Endodermal cell (in vitro differentiated cells): ENCODE results near the gene NEU3. TPM values are rescaled to one million over a fixed set of nuclear protein-coding genes. Genes with fewer than 3 reads are reported as not detected.

ENCODE experiments used
- DNase-seq: peaks from one replicate; pipeline ENCODE4 v3.0.0-alpha.2; 2017
- H3K27ac ChIP-seq: 2 replicates; pipeline ENCODE4 v1.5.1; 2013; ENCODE audit warnings: mild to moderate bottlenecking, low read depth, low read length, moderate library complexity
- H3K27me3 ChIP-seq: 2 replicates; pipeline ENCODE4 v1.6.1; 2013; ENCODE audit warnings: mild to moderate bottlenecking, low read length, moderate library complexity; ENCODE audit not compliant: insufficient read depth, control insufficient read depth, poor library complexity, severe bottlenecking
- H3K36me3 ChIP-seq: 2 replicates; pipeline ENCODE4 v1.7.0; 2013; ENCODE audit warnings: mild to moderate bottlenecking, low read length, moderate library complexity; ENCODE audit not compliant: control insufficient read depth, insufficient read depth
- H3K4me1 ChIP-seq: one replicate; pipeline ENCODE4 v1.7.0; 2013; ENCODE audit warnings: low read length; ENCODE audit not compliant: control insufficient read depth, insufficient read depth
- H3K4me3 ChIP-seq: 2 replicates; pipeline ENCODE4 v1.5.1; 2013; ENCODE audit warnings: mild to moderate bottlenecking, low read length, moderate library complexity
- H3K9ac ChIP-seq: 2 replicates; pipeline ENCODE4 v1.6.1; 2013; ENCODE audit warnings: mild to moderate bottlenecking, low read length, moderate library complexity; ENCODE audit not compliant: poor library complexity, severe bottlenecking; ENCODE audit errors: extremely low read depth
- H3K9me3 ChIP-seq: 2 replicates; pipeline ENCODE4 v1.6.1; 2013; ENCODE audit warnings: mild to moderate bottlenecking, low read length, moderate library complexity; ENCODE audit not compliant: control insufficient read depth
- H3K27ac Mint-ChIP-seq: 2 replicates; pipeline ENCODE4 v1.8.0; 2020; ENCODE audit warnings: mixed read lengths
- H3K27me3 Mint-ChIP-seq: 2 replicates; pipeline ENCODE4 v1.8.0; 2021; ENCODE audit warnings: mild to moderate bottlenecking, mixed read lengths; ENCODE audit not compliant: insufficient read depth
- H3K36me3 Mint-ChIP-seq: 2 replicates; pipeline ENCODE4 v1.8.0; 2020; ENCODE audit warnings: low read depth, mixed read lengths
- H3K4me1 Mint-ChIP-seq: 2 replicates; pipeline ENCODE4 v1.8.0; 2020; ENCODE audit warnings: mixed read lengths
- H3K4me3 Mint-ChIP-seq: 2 replicates; pipeline ENCODE4 v1.8.0; 2020; ENCODE audit warnings: mild to moderate bottlenecking, moderate library complexity, mixed read lengths
- H3K9me3 Mint-ChIP-seq: 2 replicates; pipeline ENCODE4 v1.8.0; 2020; ENCODE audit warnings: mild to moderate bottlenecking, mixed read lengths
- WGBS, 2 experiments: methylation state at CpG; one replicate each; pipeline versions ENCODE4 v1.1.5 to v1.1.7; 2013; ENCODE audit warnings: missing lambda C conversion rate in 2 of 2, mixed read lengths in 1 of 2; ENCODE audit not compliant: insufficient coverage in 1 of 2, insufficient read length in 1 of 2; 5-methylcytosine and 5-hydroxymethylcytosine counted together
- total RNA-seq, 2 donors: library from RNA; stranded (reverse); fragmentation: NEBNext Ultra II Directional in 1 of 2; extraction: Animal tissue kit (Norgen Biotek cat#: 25700) in 1 of 2; gene quantifications; 2 replicates in 1 of 2; 3 replicates in 1 of 2; pipeline ENCODE4 v1.2.1, GENCODE V29; 2021
- TF ChIP-seq, protein P1 (sequence below): fragments of 200-600 bp; sonication (generic); conservative IDR thresholded peaks from 2 replicates; pipeline ENCODE4 v1.5.0; 2021; ENCODE audit warnings: antibody characterized with exemption, mild to moderate bottlenecking

Gene NEU3
- total RNA-seq, 2 donors from 2014 or later = 9.1 to 10.8 TPM

GRCh38 chr11:74952752-74953151, 36.0 kb upstream of the NEU3 start:
- Histone ChIP-seq H3K4me1 (no peaks in the 10 kb centered on the region), H3K4me3 (no peak overlapping the region)

GRCh38 chr11:74953451-74953850, 35.3 kb upstream of the NEU3 start:
- Histone ChIP-seq H3K9me3 (peaks cover 5% of the 10 kb centered on the region), H3K27ac (no peak overlapping the region), H3K9ac (no peak overlapping the region), H3K4me1 (no peaks in the 10 kb centered on the region), H3K4me3 (no peak overlapping the region), H3K36me3 (peaks cover 40% of the 10 kb centered on the region), H3K27me3 (no peaks in the 10 kb centered on the region)
- no peak for DNase-seq
- no peaks in the 10 kb centered on the region for H3K27me3 Mint-ChIP-seq
- peaks cover 21% of the 10 kb centered on the region for H3K4me1 Mint-ChIP-seq
- 96 to 100% methylated on average over 1 to 3 of the region's 5 CpGs for WGBS, 2 experiments
- no peak overlapping the region for H3K4me3 Mint-ChIP-seq
- H3K36me3 Mint-ChIP-seq = peaks cover 27% of the 10 kb centered on the region
- H3K27ac Mint-ChIP-seq = no peak overlapping the region
- no peaks in the 10 kb centered on the region for H3K9me3 Mint-ChIP-seq
- TF ChIP-seq, protein P1, sequence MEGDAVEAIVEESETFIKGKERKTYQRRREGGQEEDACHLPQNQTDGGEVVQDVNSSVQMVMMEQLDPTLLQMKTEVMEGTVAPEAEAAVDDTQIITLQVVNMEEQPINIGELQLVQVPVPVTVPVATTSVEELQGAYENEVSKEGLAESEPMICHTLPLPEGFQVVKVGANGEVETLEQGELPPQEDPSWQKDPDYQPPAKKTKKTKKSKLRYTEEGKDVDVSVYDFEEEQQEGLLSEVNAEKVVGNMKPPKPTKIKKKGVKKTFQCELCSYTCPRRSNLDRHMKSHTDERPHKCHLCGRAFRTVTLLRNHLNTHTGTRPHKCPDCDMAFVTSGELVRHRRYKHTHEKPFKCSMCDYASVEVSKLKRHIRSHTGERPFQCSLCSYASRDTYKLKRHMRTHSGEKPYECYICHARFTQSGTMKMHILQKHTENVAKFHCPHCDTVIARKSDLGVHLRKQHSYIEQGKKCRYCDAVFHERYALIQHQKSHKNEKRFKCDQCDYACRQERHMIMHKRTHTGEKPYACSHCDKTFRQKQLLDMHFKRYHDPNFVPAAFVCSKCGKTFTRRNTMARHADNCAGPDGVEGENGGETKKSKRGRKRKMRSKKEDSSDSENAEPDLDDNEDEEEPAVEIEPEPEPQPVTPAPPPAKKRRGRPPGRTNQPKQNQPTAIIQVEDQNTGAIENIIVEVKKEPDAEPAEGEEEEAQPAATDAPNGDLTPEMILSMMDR = no peak

More at GRCh38 chr11:74952752-74953151, 36.0 kb upstream of the NEU3 start:
- Mint-ChIP-seq H3K9me3 (no peaks in the 10 kb centered on the region), H3K27me3 (no peaks in the 10 kb centered on the region), H3K4me1 (peaks cover 21% of the 10 kb centered on the region), H3K4me3 (no peak overlapping the region), H3K27ac (no peak overlapping the region), H3K36me3 (peaks cover 27% of the 10 kb centered on the region)
- TF ChIP-seq, protein P1 = no peak
- Histone ChIP-seq H3K27ac (no peak overlapping the region), H3K36me3 (peaks cover 36% of the 10 kb centered on the region), H3K27me3 (no peaks in the 10 kb centered on the region), H3K9me3 (peaks cover 5% of the 10 kb centered on the region), H3K9ac (no peak overlapping the region)
- WGBS, 2 experiments = 95 to 100% methylated on average over 1 to 2 of the region's 2 CpGs
- DNase-seq = no peak

GRCh38 chr11:74954199-74954598, 34.5 kb upstream of the NEU3 start:
- Histone ChIP-seq H3K4me3 (no peak overlapping the region), H3K9ac (no peak overlapping the region), H3K27ac (no peak overlapping the region), H3K27me3 (no peaks in the 10 kb centered on the region), H3K9me3 (peaks cover 5% of the 10 kb centered on the region), H3K36me3 (peaks cover 40% of the 10 kb centered on the region), H3K4me1 (no peaks in the 10 kb centered on the region)
- Mint-ChIP-seq H3K36me3 (peaks cover 27% of the 10 kb centered on the region), H3K27me3 (no peaks in the 10 kb centered on the region), H3K4me1 (peaks cover 21% of the 10 kb centered on the region), H3K4me3 (no peak overlapping the region), H3K27ac (no peak overlapping the region), H3K9me3 (no peaks in the 10 kb centered on the region)
- TF ChIP-seq, protein P1 = no peak
- DNase-seq = no peak
- WGBS, 2 experiments = 100% methylated on average over 1 of the region's 1 CpG; no CpG with 5 or more reads in 1 of the 2 experiments
